H9 (cell line): ENCODE measurements around the gene C3orf70. TPM values are rescaled to one million over a fixed set of nuclear protein-coding genes. Genes with fewer than 3 reads are reported as not detected.

Experiments used
- DNase-seq: peaks from one replicate; pipeline ENCODE4 v3.0.0-alpha.2; 2017
- H2AFZ ChIP-seq: one replicate; pipeline ENCODE4 v1.6.1; 2013; ENCODE audit warnings: mild to moderate bottlenecking, low read length, control low read depth, moderate library complexity
- H2AK5ac ChIP-seq: 2 replicates; pipeline ENCODE4 v1.6.1; 2013; ENCODE audit warnings: low read length, control low read depth, mixed read lengths; ENCODE audit not compliant: insufficient read length
- H2BK120ac ChIP-seq: one replicate; pipeline ENCODE4 v1.6.1; 2013; ENCODE audit warnings: low read depth, mild to moderate bottlenecking, low read length, control low read depth, inconsistent platforms; ENCODE audit not compliant: poor library complexity, severe bottlenecking
- H2BK12ac ChIP-seq: 2 replicates; pipeline ENCODE4 v1.6.1; 2013; ENCODE audit warnings: low read length, control low read depth, mixed read lengths, low read depth; ENCODE audit not compliant: insufficient read length
- H2BK15ac ChIP-seq: 2 replicates; pipeline ENCODE4 v1.6.1; 2013; ENCODE audit warnings: low read depth, low read length, control low read depth
- H2BK20ac ChIP-seq: one replicate; pipeline ENCODE4 v1.6.1; 2013; ENCODE audit warnings: low read depth, mild to moderate bottlenecking, low read length, control low read depth, inconsistent platforms; ENCODE audit not compliant: poor library complexity, severe bottlenecking
- H2BK5ac ChIP-seq: 2 replicates; pipeline ENCODE4 v1.6.1; 2013; ENCODE audit warnings: low read length, control low read depth, mixed read lengths; ENCODE audit not compliant: insufficient read length
- H3K14ac ChIP-seq: 2 replicates; pipeline ENCODE4 v1.6.1; 2013; ENCODE audit warnings: low read length, control low read depth; ENCODE audit not compliant: insufficient read depth
- H3K18ac ChIP-seq: 2 replicates; pipeline ENCODE4 v1.6.1; 2013; ENCODE audit warnings: low read depth, mild to moderate bottlenecking, mixed read lengths, low read length, control low read depth; ENCODE audit not compliant: insufficient read length
- H3K23ac ChIP-seq: 2 replicates; pipeline ENCODE4 v1.6.1; 2013; ENCODE audit warnings: low read length, control low read depth, mixed read lengths, low read depth; ENCODE audit not compliant: insufficient read length
- H3K23me2 ChIP-seq: 2 replicates; pipeline ENCODE4 v1.6.1; 2013; ENCODE audit warnings: low read depth, mild to moderate bottlenecking, mixed read lengths, low read length, control low read depth; ENCODE audit not compliant: insufficient read length, poor library complexity, severe bottlenecking
- H3K27ac ChIP-seq: 2 replicates; pipeline ENCODE4 v1.5.1; 2013; ENCODE audit warnings: low read length, control low read depth, mixed read lengths, low read depth; ENCODE audit not compliant: insufficient read length
- H3K27me3 ChIP-seq: 2 replicates; pipeline ENCODE4 v1.6.1; 2013; ENCODE audit warnings: low read length, control low read depth, inconsistent platforms; ENCODE audit not compliant: insufficient read depth
- H3K4ac ChIP-seq: 2 replicates; pipeline ENCODE4 v1.6.1; 2013; ENCODE audit warnings: low read depth, mild to moderate bottlenecking, control low read depth, inconsistent platforms, low read length, moderate library complexity
- H3K4me1 ChIP-seq: 2 replicates; pipeline ENCODE4 v1.6.1; 2013; ENCODE audit warnings: low read length, control low read depth, inconsistent platforms; ENCODE audit not compliant: insufficient read depth
- H3K4me2 ChIP-seq: 2 replicates; pipeline ENCODE4 v1.6.1; 2013; ENCODE audit warnings: low read length, control low read depth, mixed read lengths; ENCODE audit not compliant: insufficient read length, insufficient read depth
- H3K56ac ChIP-seq: 2 replicates; pipeline ENCODE4 v1.6.1; 2013; ENCODE audit warnings: low read depth, mild to moderate bottlenecking, mixed read lengths, low read length, control low read depth; ENCODE audit not compliant: insufficient read length
- H3K79me1 ChIP-seq: 2 replicates; pipeline ENCODE4 v1.6.1; 2013; ENCODE audit warnings: low read depth, mild to moderate bottlenecking, moderate library complexity, low read length, control low read depth, inconsistent platforms; ENCODE audit not compliant: insufficient read depth, poor library complexity, severe bottlenecking
- H3K79me2 ChIP-seq: 2 replicates; pipeline ENCODE4 v1.6.1; 2013; ENCODE audit warnings: low read length, control low read depth, inconsistent platforms; ENCODE audit not compliant: insufficient read depth
- H3K9ac ChIP-seq: 2 replicates; pipeline ENCODE4 v1.6.1; 2013; ENCODE audit warnings: low read length, control low read depth, mixed read lengths; ENCODE audit not compliant: insufficient read length; ENCODE audit errors: extremely low read depth
- H3K9me3 ChIP-seq: one replicate; pipeline ENCODE4 v1.6.1; 2013; ENCODE audit warnings: low read depth, low read length, inconsistent platforms; ENCODE audit not compliant: control insufficient read depth
- H3T11ph ChIP-seq: one replicate; pipeline ENCODE4 v1.6.1; 2013; ENCODE audit warnings: mild to moderate bottlenecking, low read length, control low read depth, inconsistent platforms
- H4K20me1 ChIP-seq: one replicate; pipeline ENCODE4 v1.6.1; 2013; ENCODE audit not compliant: control insufficient read depth, insufficient read length, insufficient read depth
- H4K5ac ChIP-seq: 2 replicates; pipeline ENCODE4 v1.6.1; 2013; ENCODE audit warnings: low read depth, mild to moderate bottlenecking, mixed read lengths, low read length, control low read depth; ENCODE audit not compliant: insufficient read length
- H4K8ac ChIP-seq: replicated peaks from 2 replicates; pipeline ENCODE4 v1.6.1; 2013; ENCODE audit warnings: low read length, control low read depth, mixed read lengths, low read depth; ENCODE audit not compliant: insufficient read length
- H4K91ac ChIP-seq: 2 replicates; pipeline ENCODE4 v1.6.1; 2013; ENCODE audit warnings: low read depth, mild to moderate bottlenecking, moderate library complexity, mixed read lengths, low read length, control low read depth; ENCODE audit not compliant: insufficient read length
- H3K27ac Mint-ChIP-seq, 3 experiments: 2 replicates in 2 of 3; 3 replicates in 1 of 3; pipeline ENCODE4 v1.8.0; 2020 to 2021; ENCODE audit warnings: mixed read lengths in 3 of 3, mild to moderate bottlenecking in 1 of 3, moderate library complexity in 1 of 3
- H3K27me3 Mint-ChIP-seq: 2 replicates; pipeline ENCODE4 v1.8.0; 2021; ENCODE audit warnings: low read depth, mild to moderate bottlenecking, moderate library complexity, mixed read lengths
- H3K36me3 Mint-ChIP-seq, 3 experiments: 2 replicates in 2 of 3; 3 replicates in 1 of 3; pipeline ENCODE4 v1.8.0; 2020 to 2021; ENCODE audit warnings: low read depth in 3 of 3, mixed read lengths in 3 of 3; ENCODE audit not compliant: insufficient read depth in 1 of 3
- H3K4me1 Mint-ChIP-seq, 2 experiments: 2 replicates each; pipeline ENCODE4 v1.8.0; 2020; ENCODE audit warnings: mixed read lengths in 2 of 2
- H3K4me3 Mint-ChIP-seq, 2 experiments: 2 replicates in 1 of 2; 3 replicates in 1 of 2; pipeline ENCODE4 v1.8.0; 2020 to 2021; ENCODE audit warnings: mild to moderate bottlenecking in 2 of 2, mixed read lengths in 2 of 2, moderate library complexity in 1 of 2
- H3K9me3 Mint-ChIP-seq, 2 experiments: 2 replicates in 1 of 2; 3 replicates in 1 of 2; pipeline ENCODE4 v1.8.0; 2020; ENCODE audit warnings: mild to moderate bottlenecking in 2 of 2, mixed read lengths in 2 of 2, moderate library complexity in 1 of 2
- WGBS: extraction: QIAGEN DNeasy Blood & Tissue Kit; methylation state at CpG from one replicate; pipeline ENCODE4 v1.1.7; 2013; ENCODE audit warnings: missing lambda C conversion rate, low lambda C conversion rate, mixed read lengths; ENCODE audit not compliant: insufficient read length; ENCODE audit errors: extremely low coverage; 5-methylcytosine and 5-hydroxymethylcytosine counted together
- total RNA-seq: library from RNA; stranded (reverse); gene quantifications from 2 replicates; pipeline ENCODE4 v1.2.1, GENCODE V29; 2021
- TF ChIP-seq, protein P1 (sequence below): fragments of 200-600 bp; sonication (generic); conservative IDR thresholded peaks from 3 replicates; pipeline ENCODE4 v1.8.0; 2021; ENCODE audit warnings: antibody characterized with exemption, mild to moderate bottlenecking

The C3orf70 gene
- total RNA-seq, 1 experiment from 2014 or later: 0.52 TPM

DNA sequence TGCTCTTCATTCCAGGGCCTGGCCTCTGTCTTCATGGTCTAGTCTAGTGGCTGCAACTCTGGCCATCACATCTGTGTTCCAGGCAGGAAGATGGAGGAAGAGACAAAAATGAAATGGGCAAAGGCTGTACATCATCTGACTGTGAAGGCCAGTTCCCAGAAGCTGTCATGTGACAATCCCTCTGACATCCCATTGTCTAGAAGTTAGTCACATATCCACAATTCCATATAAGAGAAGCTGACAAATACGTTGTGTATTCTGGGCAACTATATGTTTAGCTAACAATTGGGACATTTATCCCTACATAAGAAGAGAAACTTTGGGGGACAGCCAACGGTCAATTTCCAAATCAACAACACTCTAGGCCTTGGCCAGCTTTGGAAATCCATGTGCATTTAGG lies 34.5 kb upstream of the C3orf70 start:
- Mint-ChIP-seq H3K4me3 (no peak overlapping the region), H3K27me3 (no peaks in the 10 kb centered on the region), H3K4me1 (no peaks in the 10 kb centered on the region), H3K9me3 (no peaks in the 10 kb centered on the region), H3K36me3 (no peaks in the 10 kb centered on the region), H3K27ac (no peak overlapping the region)
- no peak overlapping the region for H2BK20ac ChIP-seq
- no peak overlapping the region for H2BK5ac ChIP-seq
- no peak overlapping the region for H2BK120ac ChIP-seq
- no peak overlapping the region for H3K4me2 ChIP-seq
- no peaks in the 10 kb centered on the region for H3K79me2 ChIP-seq
- H3K4me1 ChIP-seq: no peaks in the 10 kb centered on the region
- H2BK12ac ChIP-seq: no peak overlapping the region
- no peak overlapping the region for H3K4ac ChIP-seq
- no peak overlapping the region for H4K8ac ChIP-seq
- DNase-seq: no peak
- no peak overlapping the region for H3T11ph ChIP-seq
- no peak overlapping the region for H3K56ac ChIP-seq
- no peak overlapping the region for H3K23ac ChIP-seq
- H2AK5ac ChIP-seq: no peak overlapping the region
- no peak overlapping the region for H2AFZ ChIP-seq
- no peaks in the 10 kb centered on the region for H3K9me3 ChIP-seq
- no peak overlapping the region for H3K9ac ChIP-seq
- no peak overlapping the region for H2BK15ac ChIP-seq
- no peaks in the 10 kb centered on the region for H4K20me1 ChIP-seq
- H3K79me1 ChIP-seq: no peaks in the 10 kb centered on the region
- H3K27ac ChIP-seq: no peak overlapping the region
- H4K5ac ChIP-seq: no peak overlapping the region
- H3K23me2 ChIP-seq: no peaks in the 10 kb centered on the region
- H3K14ac ChIP-seq: no peak overlapping the region
- no peak overlapping the region for H3K18ac ChIP-seq
- no peak overlapping the region for H4K91ac ChIP-seq
- no peaks in the 10 kb centered on the region for H3K27me3 ChIP-seq
- WGBS: no CpG with 5 or more reads among the region's 2 CpGs
- TF ChIP-seq, protein P1, sequence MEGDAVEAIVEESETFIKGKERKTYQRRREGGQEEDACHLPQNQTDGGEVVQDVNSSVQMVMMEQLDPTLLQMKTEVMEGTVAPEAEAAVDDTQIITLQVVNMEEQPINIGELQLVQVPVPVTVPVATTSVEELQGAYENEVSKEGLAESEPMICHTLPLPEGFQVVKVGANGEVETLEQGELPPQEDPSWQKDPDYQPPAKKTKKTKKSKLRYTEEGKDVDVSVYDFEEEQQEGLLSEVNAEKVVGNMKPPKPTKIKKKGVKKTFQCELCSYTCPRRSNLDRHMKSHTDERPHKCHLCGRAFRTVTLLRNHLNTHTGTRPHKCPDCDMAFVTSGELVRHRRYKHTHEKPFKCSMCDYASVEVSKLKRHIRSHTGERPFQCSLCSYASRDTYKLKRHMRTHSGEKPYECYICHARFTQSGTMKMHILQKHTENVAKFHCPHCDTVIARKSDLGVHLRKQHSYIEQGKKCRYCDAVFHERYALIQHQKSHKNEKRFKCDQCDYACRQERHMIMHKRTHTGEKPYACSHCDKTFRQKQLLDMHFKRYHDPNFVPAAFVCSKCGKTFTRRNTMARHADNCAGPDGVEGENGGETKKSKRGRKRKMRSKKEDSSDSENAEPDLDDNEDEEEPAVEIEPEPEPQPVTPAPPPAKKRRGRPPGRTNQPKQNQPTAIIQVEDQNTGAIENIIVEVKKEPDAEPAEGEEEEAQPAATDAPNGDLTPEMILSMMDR: no peak
